Measurements from ENCODE around the gene EBF3.

EBF3 gene

DNA sequence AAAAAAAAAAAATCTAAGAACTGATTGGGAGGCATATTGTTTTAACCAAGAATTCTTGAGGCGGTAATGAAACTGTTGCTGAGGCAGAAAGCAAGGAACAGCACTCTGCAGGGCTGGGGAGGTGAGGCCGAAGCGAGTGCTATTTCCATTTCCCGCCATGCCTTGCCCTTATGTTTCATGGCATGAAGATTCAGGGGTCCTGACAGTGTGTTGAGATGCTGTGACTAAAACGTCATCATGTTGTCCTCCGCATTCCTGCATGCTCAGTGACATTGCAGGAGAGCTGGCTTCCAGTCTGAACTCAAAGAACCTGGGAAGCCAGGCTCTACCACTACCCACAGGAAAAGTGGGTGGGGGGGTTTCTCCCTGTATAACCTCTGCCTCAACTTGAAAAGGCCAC, 85.2 kb downstream of the EBF3 start:
- TF ChIP-seq EGR1 (IDR thresholded peaks at IDR 0.05) (no peak), FOXM1 (IDR thresholded peaks at IDR 0.05; ENCODE audit: borderline replicate concordance, low read depth) (no peak), TCF12 (IDR thresholded peaks at IDR 0.05; ENCODE audit: low read depth) (no peak), TAF1 (IDR thresholded peaks at IDR 0.05; ENCODE audit: low read depth) (no peak), EP300 (IDR thresholded peaks at IDR 0.05; ENCODE audit: borderline replicate concordance) (no peak), RAD21 (IDR thresholded peaks at IDR 0.05; ENCODE audit: low read depth) (no peak), YY1 (IDR thresholded peaks at IDR 0.05; ENCODE audit: low read depth) (no peak)
- TF ChIP-seq, protein P1, sequence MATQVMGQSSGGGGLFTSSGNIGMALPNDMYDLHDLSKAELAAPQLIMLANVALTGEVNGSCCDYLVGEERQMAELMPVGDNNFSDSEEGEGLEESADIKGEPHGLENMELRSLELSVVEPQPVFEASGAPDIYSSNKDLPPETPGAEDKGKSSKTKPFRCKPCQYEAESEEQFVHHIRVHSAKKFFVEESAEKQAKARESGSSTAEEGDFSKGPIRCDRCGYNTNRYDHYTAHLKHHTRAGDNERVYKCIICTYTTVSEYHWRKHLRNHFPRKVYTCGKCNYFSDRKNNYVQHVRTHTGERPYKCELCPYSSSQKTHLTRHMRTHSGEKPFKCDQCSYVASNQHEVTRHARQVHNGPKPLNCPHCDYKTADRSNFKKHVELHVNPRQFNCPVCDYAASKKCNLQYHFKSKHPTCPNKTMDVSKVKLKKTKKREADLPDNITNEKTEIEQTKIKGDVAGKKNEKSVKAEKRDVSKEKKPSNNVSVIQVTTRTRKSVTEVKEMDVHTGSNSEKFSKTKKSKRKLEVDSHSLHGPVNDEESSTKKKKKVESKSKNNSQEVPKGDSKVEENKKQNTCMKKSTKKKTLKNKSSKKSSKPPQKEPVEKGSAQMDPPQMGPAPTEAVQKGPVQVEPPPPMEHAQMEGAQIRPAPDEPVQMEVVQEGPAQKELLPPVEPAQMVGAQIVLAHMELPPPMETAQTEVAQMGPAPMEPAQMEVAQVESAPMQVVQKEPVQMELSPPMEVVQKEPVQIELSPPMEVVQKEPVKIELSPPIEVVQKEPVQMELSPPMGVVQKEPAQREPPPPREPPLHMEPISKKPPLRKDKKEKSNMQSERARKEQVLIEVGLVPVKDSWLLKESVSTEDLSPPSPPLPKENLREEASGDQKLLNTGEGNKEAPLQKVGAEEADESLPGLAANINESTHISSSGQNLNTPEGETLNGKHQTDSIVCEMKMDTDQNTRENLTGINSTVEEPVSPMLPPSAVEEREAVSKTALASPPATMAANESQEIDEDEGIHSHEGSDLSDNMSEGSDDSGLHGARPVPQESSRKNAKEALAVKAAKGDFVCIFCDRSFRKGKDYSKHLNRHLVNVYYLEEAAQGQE (IDR thresholded peaks at IDR 0.05; ENCODE audit: low read depth), result no peak
- TF ChIP-seq, protein P2, sequence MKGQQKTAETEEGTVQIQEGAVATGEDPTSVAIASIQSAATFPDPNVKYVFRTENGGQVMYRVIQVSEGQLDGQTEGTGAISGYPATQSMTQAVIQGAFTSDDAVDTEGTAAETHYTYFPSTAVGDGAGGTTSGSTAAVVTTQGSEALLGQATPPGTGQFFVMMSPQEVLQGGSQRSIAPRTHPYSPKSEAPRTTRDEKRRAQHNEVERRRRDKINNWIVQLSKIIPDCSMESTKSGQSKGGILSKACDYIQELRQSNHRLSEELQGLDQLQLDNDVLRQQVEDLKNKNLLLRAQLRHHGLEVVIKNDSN (IDR thresholded peaks at IDR 0.05), result no peak
- TF ChIP-seq, protein P3, sequence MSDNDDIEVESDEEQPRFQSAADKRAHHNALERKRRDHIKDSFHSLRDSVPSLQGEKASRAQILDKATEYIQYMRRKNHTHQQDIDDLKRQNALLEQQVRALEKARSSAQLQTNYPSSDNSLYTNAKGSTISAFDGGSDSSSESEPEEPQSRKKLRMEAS (IDR thresholded peaks at IDR 0.05), result no peak

DNA sequence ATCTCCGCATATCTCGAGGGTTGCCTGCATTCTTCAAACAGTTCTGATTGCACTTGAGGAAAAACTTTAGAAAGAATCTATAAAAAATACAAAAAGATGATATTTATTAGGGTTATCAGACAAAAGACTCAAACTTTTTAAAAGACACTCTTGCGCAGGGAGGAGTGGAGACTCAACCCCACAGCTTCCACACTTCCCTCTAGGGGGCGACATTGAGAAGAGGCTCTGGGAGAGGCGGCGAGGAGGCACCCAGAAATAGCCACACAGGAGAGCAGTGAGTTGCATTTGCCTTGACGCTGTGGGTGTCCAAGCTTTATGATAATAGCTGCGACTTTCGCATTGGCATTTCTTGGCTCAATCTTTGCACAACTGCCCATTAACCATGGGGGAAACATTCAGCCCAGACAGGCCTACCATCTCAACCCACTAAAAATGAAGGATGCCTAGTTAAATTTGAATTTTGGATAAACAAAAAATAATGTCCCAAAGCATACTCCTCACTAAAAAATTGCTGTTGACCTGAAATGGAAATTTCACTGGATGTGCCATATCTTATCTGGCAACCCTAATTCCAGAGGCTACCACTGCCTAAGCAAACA, 86.2 kb downstream of the EBF3 start:
- TF ChIP-seq YY1 (IDR thresholded peaks at IDR 0.05; ENCODE audit: low read depth) (no peak), TAF1 (IDR thresholded peaks at IDR 0.05; ENCODE audit: low read depth) (no peak), TEAD4 (IDR thresholded peaks at IDR 0.05) (no peak), RAD21 (IDR thresholded peaks at IDR 0.05; ENCODE audit: low read depth) (peak; percentile 42), EP300 (IDR thresholded peaks at IDR 0.05; ENCODE audit: borderline replicate concordance) (no peak)

DNA sequence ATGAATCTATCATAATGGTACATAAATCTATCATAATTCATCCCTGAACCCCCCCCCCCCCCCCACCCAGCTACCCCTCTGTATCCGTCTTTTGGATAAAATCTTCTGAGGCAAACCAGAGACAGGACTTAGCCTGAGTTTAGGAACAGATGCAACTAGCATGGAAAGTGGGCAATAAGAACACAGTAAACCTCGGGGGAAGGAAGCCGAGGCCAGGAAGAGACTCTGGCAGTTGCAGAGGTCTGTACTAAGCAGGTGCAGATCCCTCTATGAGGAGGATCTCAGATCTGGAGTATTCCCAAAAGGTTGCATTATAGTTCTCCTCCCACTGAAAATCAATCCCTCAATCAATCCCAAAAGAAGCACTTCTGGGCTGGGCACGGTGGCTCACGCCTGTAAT, 87.2 kb downstream of the EBF3 start:
- TF ChIP-seq CEBPB (IDR thresholded peaks at IDR 0.05), result no peak
- no peak for TF ChIP-seq EP300 (IDR thresholded peaks at IDR 0.05; ENCODE audit: borderline replicate concordance)
- TF ChIP-seq TAF1 (IDR thresholded peaks at IDR 0.05; ENCODE audit: low read depth), result no peak
- no peak for TF ChIP-seq CREB1 (IDR thresholded peaks at IDR 0.05; ENCODE audit: low read depth)
- TF ChIP-seq FOXM1 (IDR thresholded peaks at IDR 0.05; ENCODE audit: borderline replicate concordance, low read depth), result no peak
- no peak for TF ChIP-seq NFIC (IDR thresholded peaks at IDR 0.05)
- TF ChIP-seq, protein P2 (IDR thresholded peaks at IDR 0.05), result no peak
- TF ChIP-seq TCF12 (IDR thresholded peaks at IDR 0.05; ENCODE audit: low read depth), result no peak
- TF ChIP-seq, protein P1 (IDR thresholded peaks at IDR 0.05; ENCODE audit: low read depth), result no peak
- no peak for TF ChIP-seq RAD21 (IDR thresholded peaks at IDR 0.05; ENCODE audit: low read depth)
- TF ChIP-seq, protein P3 (IDR thresholded peaks at IDR 0.05), result no peak
- no peak for TF ChIP-seq TEAD4 (IDR thresholded peaks at IDR 0.05)
- TF ChIP-seq YY1 (IDR thresholded peaks at IDR 0.05; ENCODE audit: low read depth), result no peak
- no peak for TF ChIP-seq EGR1 (IDR thresholded peaks at IDR 0.05)
- no peak for TF ChIP-seq ZBTB7A (IDR thresholded peaks at IDR 0.05; ENCODE audit: low read depth)

DNA sequence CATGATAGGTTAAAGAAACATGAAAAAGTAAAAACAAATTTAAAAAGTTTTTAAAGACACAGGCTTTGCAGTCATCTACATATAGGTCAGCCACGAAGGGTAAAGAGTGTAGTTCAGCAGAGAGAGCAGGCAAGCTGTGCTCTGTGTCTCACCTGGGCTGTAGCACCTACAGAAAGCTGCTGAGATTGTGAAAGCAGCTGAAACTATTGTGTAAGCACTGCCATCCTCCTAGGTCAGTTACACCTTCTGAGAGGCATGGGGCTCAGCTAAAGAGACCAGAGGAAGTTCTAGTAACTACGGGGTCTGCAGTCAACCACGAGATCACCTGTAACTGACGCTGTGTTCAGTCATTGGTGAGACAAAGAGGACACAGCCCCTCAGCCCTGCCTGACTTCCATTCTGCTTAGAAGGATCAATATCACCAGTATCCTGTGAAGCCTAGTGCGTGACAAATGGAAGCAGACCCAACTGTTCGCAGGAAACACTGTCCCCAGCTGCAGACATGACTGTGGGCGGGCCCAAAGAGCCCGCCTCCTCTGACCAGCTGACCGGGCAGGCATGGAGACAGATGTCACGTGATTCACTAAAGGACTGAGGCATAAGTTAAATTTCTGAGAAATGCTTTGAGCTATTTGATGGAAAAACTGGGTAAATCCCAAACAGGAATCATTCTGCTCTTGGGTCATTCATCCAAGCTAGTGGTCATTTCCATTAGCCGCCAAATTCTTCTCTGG, 87.9 kb downstream of the EBF3 start:
- TF ChIP-seq CREB1 (IDR thresholded peaks at IDR 0.05; ENCODE audit: low read depth) (no peak), YY1 (IDR thresholded peaks at IDR 0.05; ENCODE audit: low read depth) (no peak), NFIC (IDR thresholded peaks at IDR 0.05) (no peak), TEAD4 (IDR thresholded peaks at IDR 0.05) (no peak), FOXM1 (IDR thresholded peaks at IDR 0.05; ENCODE audit: borderline replicate concordance, low read depth) (no peak), EP300 (IDR thresholded peaks at IDR 0.05; ENCODE audit: borderline replicate concordance) (no peak)
- TF ChIP-seq, protein P1 (IDR thresholded peaks at IDR 0.05; ENCODE audit: low read depth), result no peak
- TF ChIP-seq, protein P2 (IDR thresholded peaks at IDR 0.05), result peak; percentile 46; the same call in 1 of the 2 replicates

Data from Ishikawa (cell line).